Glutamatergic neuron (in vitro differentiated cells): ENCODE results near the gene RAB6B. TPM values are rescaled to one million over a fixed set of nuclear protein-coding genes. Genes with fewer than 3 reads are reported as not detected.

Experiments
- total RNA-seq: library from RNA; stranded (reverse); fragmentation: NEBNext Ultra II Directional; extraction: Animal tissue kit (Norgen Biotek cat#: 25700); gene quantifications from one replicate; pipeline ENCODE4 v1.2.1, GENCODE V29; 2021; ENCODE audit not compliant: unreplicated experiment

The RAB6B gene
- total RNA-seq, 1 donor from 2014 or later, result 222 TPM

Other genes starting within 250 kb of the RAB6B start
- 33.9 TPM for gene TOPBP1, start 233.9 kb downstream of the RAB6B start, total RNA-seq
- gene TF, start 149.5 kb downstream of the RAB6B start, total RNA-seq, result 2.3 TPM
- gene SRPRB, start 90.1 kb downstream of the RAB6B start, total RNA-seq, result 47.2 TPM
- not detected for gene SLCO2A1, start 134.0 kb upstream of the RAB6B start, total RNA-seq